Activated naive CD8-positive, alpha-beta T cell treated with anti-CD3 and anti-CD28 coated beads, Interleukin-2, amount 50 U/mL, for 24 hours (primary cell): Measurements from ENCODE around the gene ANXA10.
"Not testable (repeated sequence)": the region's sequence is repeated elsewhere in the genome, so short reads cannot be mapped to it uniquely, and the experiment has no call there.

Experiments
- ATAC-seq: fragments of 150-1000 bp; cut with Tn5 transposase; one replicate; pipeline ENCODE4 v1.10.0; 2021
- DNase-seq: peaks from one replicate; pipeline ENCODE4 v3.0.0; 2021
- H3K27ac Mint-ChIP-seq: one replicate; pipeline ENCODE4 v1.8.0; 2021; ENCODE audit warnings: mild to moderate bottlenecking, mixed read lengths
- H3K27me3 Mint-ChIP-seq: one replicate; pipeline ENCODE4 v1.8.0; 2021; ENCODE audit warnings: mixed read lengths
- H3K36me3 Mint-ChIP-seq: one replicate; pipeline ENCODE4 v1.8.0; 2021; ENCODE audit warnings: low read depth, mixed read lengths
- H3K4me1 Mint-ChIP-seq: one replicate; pipeline ENCODE4 v1.8.0; 2021; ENCODE audit warnings: mixed read lengths
- H3K4me3 Mint-ChIP-seq: one replicate; pipeline ENCODE4 v1.8.0; 2021; ENCODE audit warnings: mild to moderate bottlenecking, moderate library complexity, mixed read lengths
- H3K9me3 Mint-ChIP-seq: one replicate; pipeline ENCODE4 v1.8.0; 2021; ENCODE audit warnings: mixed read lengths

Gene ANXA10

GRCh38 chr4:168129802-168130201 is 37.5 kb downstream of the ANXA10 start:
- Mint-ChIP-seq H3K4me3 (no peak overlapping the region), H3K9me3 (no peaks in the 10 kb centered on the region), H3K27me3 (peaks cover 9% of the 10 kb centered on the region), H3K36me3 (no peaks in the 10 kb centered on the region), H3K4me1 (no peaks in the 10 kb centered on the region), H3K27ac (no peak overlapping the region)
- ATAC-seq = no peak
- DNase-seq = no peak

GRCh38 chr4:168131196-168131595 is 38.9 kb downstream of the ANXA10 start:
- H3K9me3 Mint-ChIP-seq = no peaks in the 10 kb centered on the region
- DNase-seq = no peak
- H3K4me1 Mint-ChIP-seq = no peaks in the 10 kb centered on the region
- no peak overlapping the region for H3K27ac Mint-ChIP-seq
- H3K27me3 Mint-ChIP-seq = peaks cover 8% of the 10 kb centered on the region
- ATAC-seq = no peak
- H3K36me3 Mint-ChIP-seq = no peaks in the 10 kb centered on the region
- H3K4me3 Mint-ChIP-seq = no peak overlapping the region

GRCh38 chr4:168134651-168135050 is 42.3 kb downstream of the ANXA10 start:
- H3K27ac Mint-ChIP-seq = no peak overlapping the region

GRCh38 chr4:168135860-168136259 is 43.5 kb downstream of the ANXA10 start:
- not testable (repeated sequence) for H3K4me1 Mint-ChIP-seq, H3K4me3 Mint-ChIP-seq, H3K9me3 Mint-ChIP-seq, H3K27me3 Mint-ChIP-seq, ATAC-seq, DNase-seq, H3K27ac Mint-ChIP-seq, H3K36me3 Mint-ChIP-seq

More at GRCh38 chr4:168134651-168135050, 42.3 kb downstream of the ANXA10 start:
- DNase-seq = no peak
- Mint-ChIP-seq H3K9me3 (no peaks in the 10 kb centered on the region), H3K27me3 (peaks cover 8% of the 10 kb centered on the region), H3K4me1 (no peaks in the 10 kb centered on the region), H3K36me3 (no peaks in the 10 kb centered on the region), H3K4me3 (no peak overlapping the region)
- ATAC-seq = no peak

GRCh38 chr4:168137695-168138094 is 45.4 kb downstream of the ANXA10 start:
- H3K4me1 Mint-ChIP-seq, ATAC-seq, H3K27ac Mint-ChIP-seq, DNase-seq, H3K36me3 Mint-ChIP-seq, H3K4me3 Mint-ChIP-seq, H3K27me3 Mint-ChIP-seq, H3K9me3 Mint-ChIP-seq: not testable (repeated sequence)

GRCh38 chr4:168138143-168138542 is 45.8 kb downstream of the ANXA10 start:
- no peak overlapping the region for H3K27ac Mint-ChIP-seq

GRCh38 chr4:168139336-168139735 is 47.0 kb downstream of the ANXA10 start:
- ATAC-seq (no peak), DNase-seq (no peak)
- H3K4me1 Mint-ChIP-seq = no peaks in the 10 kb centered on the region
- no peaks in the 10 kb centered on the region for H3K36me3 Mint-ChIP-seq
- no peak overlapping the region for H3K4me3 Mint-ChIP-seq
- H3K27me3 Mint-ChIP-seq = peaks cover 3% of the 10 kb centered on the region
- no peaks in the 10 kb centered on the region for H3K9me3 Mint-ChIP-seq
- no peak overlapping the region for H3K27ac Mint-ChIP-seq

More at GRCh38 chr4:168138143-168138542, 45.8 kb downstream of the ANXA10 start:
- Mint-ChIP-seq H3K36me3 (no peaks in the 10 kb centered on the region), H3K27me3 (peaks cover 3% of the 10 kb centered on the region), H3K4me3 (no peak overlapping the region), H3K9me3 (no peaks in the 10 kb centered on the region), H3K4me1 (no peaks in the 10 kb centered on the region)
- ATAC-seq = no peak
- no peak for DNase-seq

- ATAC-seq = no peak
- Mint-ChIP-seq H3K27ac (no peak overlapping the region), H3K9me3 (no peaks in the 10 kb centered on the region), H3K27me3 (no peaks in the 10 kb centered on the region), H3K4me3 (no peak overlapping the region), H3K36me3 (no peaks in the 10 kb centered on the region), H3K4me1 (no peaks in the 10 kb centered on the region)
- no peak for DNase-seq
Measured at GRCh38 chr4:168141733-168142132, 49.4 kb downstream of the ANXA10 start.

GRCh38 chr4:168143601-168144000 is 51.3 kb downstream of the ANXA10 start:
- H3K27me3 Mint-ChIP-seq = no peaks in the 10 kb centered on the region
- DNase-seq (no peak), ATAC-seq (no peak)
- no peak overlapping the region for H3K4me3 Mint-ChIP-seq
- no peaks in the 10 kb centered on the region for H3K36me3 Mint-ChIP-seq
- no peaks in the 10 kb centered on the region for H3K9me3 Mint-ChIP-seq
- H3K4me1 Mint-ChIP-seq = no peaks in the 10 kb centered on the region
- H3K27ac Mint-ChIP-seq = no peak overlapping the region

- H3K4me1 Mint-ChIP-seq = peaks cover 1% of the 10 kb centered on the region
- no peaks in the 10 kb centered on the region for H3K9me3 Mint-ChIP-seq
- DNase-seq = no peak
- no peak overlapping the region for H3K4me3 Mint-ChIP-seq
- H3K36me3 Mint-ChIP-seq = no peaks in the 10 kb centered on the region
- H3K27ac Mint-ChIP-seq = no peak overlapping the region
- ATAC-seq = no peak
- no peaks in the 10 kb centered on the region for H3K27me3 Mint-ChIP-seq
Measured at GRCh38 chr4:168150420-168151050, 58.2 kb downstream of the ANXA10 start.

GRCh38 chr4:168151327-168151726 is 59.0 kb downstream of the ANXA10 start:
- Mint-ChIP-seq H3K4me1 (peaks cover 1% of the 10 kb centered on the region), H3K27me3 (no peaks in the 10 kb centered on the region), H3K9me3 (no peaks in the 10 kb centered on the region), H3K4me3 (no peak overlapping the region), H3K36me3 (no peaks in the 10 kb centered on the region), H3K27ac (no peak overlapping the region)
- ATAC-seq (no peak), DNase-seq (no peak)

- Mint-ChIP-seq H3K4me1 (peaks cover 1% of the 10 kb centered on the region), H3K27me3 (no peaks in the 10 kb centered on the region), H3K9me3 (no peaks in the 10 kb centered on the region), H3K4me3 (no peak overlapping the region), H3K36me3 (no peaks in the 10 kb centered on the region), H3K27ac (no peak overlapping the region)
- no peak for DNase-seq
- ATAC-seq = no peak
Measured at GRCh38 chr4:168152837-168153500, 60.6 kb downstream of the ANXA10 start.

GRCh38 chr4:168153596-168154440 is 61.5 kb downstream of the ANXA10 start:
- H3K36me3 Mint-ChIP-seq = no peaks in the 10 kb centered on the region
- H3K27me3 Mint-ChIP-seq = no peaks in the 10 kb centered on the region
- no peak overlapping the region for H3K27ac Mint-ChIP-seq
- H3K4me1 Mint-ChIP-seq = peaks cover 1% of the 10 kb centered on the region
- ATAC-seq (peak; percentile 66), DNase-seq (peak; percentile 57)
- H3K9me3 Mint-ChIP-seq = peaks cover 2% of the 10 kb centered on the region
- peak overlapping the region; percentile 1 for H3K4me3 Mint-ChIP-seq

- H3K36me3 Mint-ChIP-seq = no peaks in the 10 kb centered on the region
- DNase-seq (no peak), ATAC-seq (no peak)
Measured at GRCh38 chr4:168154546-168155277, 62.4 kb downstream of the ANXA10 start.

More at GRCh38 chr4:168154546-168155277, 62.4 kb downstream of the ANXA10 start:
- no peaks in the 10 kb centered on the region for H3K27me3 Mint-ChIP-seq
- no peak overlapping the region for H3K4me3 Mint-ChIP-seq
- H3K9me3 Mint-ChIP-seq = peaks cover 6% of the 10 kb centered on the region
- H3K27ac Mint-ChIP-seq = no peak overlapping the region
- H3K4me1 Mint-ChIP-seq = peaks cover 1% of the 10 kb centered on the region
